Tibial nerve (tissue), 4 donors: ENCODE measurements around the gene ADAMTS12.

Experiments used
- CTCF ChIP-seq, 5 experiments: fragments of 200-600 bp in 3 of 5; fragments of 450-650 bp in 2 of 5; sonication (generic) in 3 of 5; IDR thresholded peaks; one replicate each; pipeline ENCODE4 v1.5.1; 2016 to 2019; ENCODE audit warnings: antibody characterized with exemption in 5 of 5, mild to moderate bottlenecking in 3 of 5, moderate library complexity in 2 of 5
- EP300 ChIP-seq, 2 donors: sonication (generic); formaldehyde crosslinking; IDR thresholded peaks; one replicate each; pipeline ENCODE4 v1.6.1; 2017; ENCODE audit warnings: antibody characterized with exemption in 2 of 2, mild to moderate bottlenecking in 1 of 2
- POLR2A ChIP-seq, 2 donors: fragments of 450-650 bp; IDR thresholded peaks; one replicate each; pipeline ENCODE4 v1.6.1; 2017; ENCODE audit warnings: antibody characterized with exemption in 2 of 2, mild to moderate bottlenecking in 2 of 2, moderate library complexity in 2 of 2

GRCh38 chr5:33579789-33580188, 312.0 kb downstream of the ADAMTS12 start:
- no peak for TF ChIP-seq POLR2A (IDR thresholded peaks at IDR 0.05)
- TF ChIP-seq EP300 (IDR thresholded peaks at IDR 0.05) = no peak
- TF ChIP-seq CTCF (IDR thresholded peaks at IDR 0.05) = no peak
